AG09319 (cell line): Measurements from ENCODE around the gene TMEM238.

Experiments
- DNase-seq: peaks from one replicate; pipeline ENCODE4 v3.0.0-alpha.2; 2010; ENCODE audit warnings: low read depth; ENCODE audit errors: extremely low read depth
- CTCF ChIP-seq: IDR thresholded peaks from 2 replicates; pipeline ENCODE4 v1.5.1; 2011; ENCODE audit warnings: low read depth, mild to moderate bottlenecking, inconsistent platforms, low read length, moderate library complexity

The TMEM238 gene

GRCh38 chr19:55383279-55384130, 587 bp downstream of the TMEM238 start:
- TF ChIP-seq CTCF = no peak; the same call in 1 of the 2 replicates

GRCh38 chr19:55382522-55383054, 1.5 kb downstream of the TMEM238 start:
- DNase-seq = no peak
- no peak for TF ChIP-seq CTCF

More at GRCh38 chr19:55383279-55384130, 587 bp downstream of the TMEM238 start:
- no peak for DNase-seq

- no peak for TF ChIP-seq CTCF
- no peak for DNase-seq
These were observed 2.1 kb downstream of the TMEM238 start for GRCh38 chr19:55382013-55382412.

GRCh38 chr19:55379174-55379573, 4.9 kb downstream of the TMEM238 start:
- no peak for DNase-seq
- TF ChIP-seq CTCF = no peak

GRCh38 chr19:55377356-55378131, 6.5 kb downstream of the TMEM238 start:
- DNase-seq = no peak
- no peak for TF ChIP-seq CTCF

GRCh38 chr19:55376241-55376933, 7.7 kb downstream of the TMEM238 start, which contains the start of gene TMEM190:
Gene TMEM190, plus strand, starts transcription at chr19:55376826. Its CDS starts 28 bp downstream, at chr19:55376854.
- DNase-seq = no peak
- TF ChIP-seq CTCF = no peak
